ENCODE measurements around the gene PRR23E. TPM values are rescaled to one million over a fixed set of nuclear protein-coding genes. Genes with fewer than 3 reads are reported as not detected.

PRR23E gene
- total RNA-seq, 1 donor from 2014 or later = not detected

DNA sequence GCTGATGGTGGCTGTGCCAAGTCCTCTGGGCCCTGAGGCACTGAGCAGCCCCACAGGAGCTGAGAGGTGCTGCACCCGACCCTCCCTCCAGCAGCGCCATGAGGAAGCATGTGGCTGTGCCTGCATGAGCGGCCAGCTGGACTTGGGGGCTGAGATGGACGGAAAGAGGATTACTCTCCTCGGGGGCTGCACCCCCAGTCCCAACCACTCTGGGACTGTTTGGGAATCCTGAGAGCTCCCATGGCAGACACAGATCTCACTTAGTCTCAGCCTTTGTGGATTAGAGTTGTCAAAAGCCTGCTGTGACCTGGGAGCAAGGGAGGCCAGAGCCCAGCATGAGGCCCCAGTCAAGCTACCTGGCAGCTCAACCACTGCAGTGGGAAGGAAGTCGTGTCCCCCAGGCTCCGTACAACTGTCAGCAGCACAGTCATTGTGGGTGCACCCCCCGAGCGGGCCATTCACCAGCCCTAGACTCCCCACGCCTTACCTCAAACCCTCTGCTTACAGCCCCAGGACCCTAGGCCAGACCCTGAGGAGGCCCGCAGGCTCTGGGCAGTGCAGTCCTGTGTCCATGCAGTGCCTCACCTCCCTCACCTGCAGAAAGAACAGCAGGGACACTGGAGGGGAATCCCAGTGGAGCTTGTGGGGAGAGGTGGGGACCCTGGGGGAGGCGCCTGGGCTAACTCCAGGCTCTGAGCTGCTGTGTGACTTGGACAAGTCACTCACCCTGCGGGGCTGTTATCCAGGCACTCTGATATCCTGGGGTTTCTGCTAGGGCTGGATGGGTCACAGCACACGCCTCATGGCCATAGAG is 17.1 kb downstream of the PRR23E start:
- no peak for DNase-seq

DNA sequence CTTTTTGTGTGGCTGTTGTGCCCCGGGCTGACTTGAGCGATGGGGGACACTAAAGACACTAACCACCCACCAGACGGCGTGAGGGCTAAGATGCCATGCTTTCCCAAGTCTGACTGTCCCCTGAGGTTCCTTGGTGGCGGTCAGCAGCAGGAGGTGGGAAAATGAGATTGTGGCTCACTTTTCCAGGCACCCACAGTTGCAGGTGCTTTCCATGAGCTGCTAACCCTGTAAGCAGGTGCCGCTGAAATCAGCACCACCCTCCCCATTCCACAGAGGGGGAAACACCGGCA is 17.7 kb downstream of the PRR23E start:
- no peak for DNase-seq

DNA sequence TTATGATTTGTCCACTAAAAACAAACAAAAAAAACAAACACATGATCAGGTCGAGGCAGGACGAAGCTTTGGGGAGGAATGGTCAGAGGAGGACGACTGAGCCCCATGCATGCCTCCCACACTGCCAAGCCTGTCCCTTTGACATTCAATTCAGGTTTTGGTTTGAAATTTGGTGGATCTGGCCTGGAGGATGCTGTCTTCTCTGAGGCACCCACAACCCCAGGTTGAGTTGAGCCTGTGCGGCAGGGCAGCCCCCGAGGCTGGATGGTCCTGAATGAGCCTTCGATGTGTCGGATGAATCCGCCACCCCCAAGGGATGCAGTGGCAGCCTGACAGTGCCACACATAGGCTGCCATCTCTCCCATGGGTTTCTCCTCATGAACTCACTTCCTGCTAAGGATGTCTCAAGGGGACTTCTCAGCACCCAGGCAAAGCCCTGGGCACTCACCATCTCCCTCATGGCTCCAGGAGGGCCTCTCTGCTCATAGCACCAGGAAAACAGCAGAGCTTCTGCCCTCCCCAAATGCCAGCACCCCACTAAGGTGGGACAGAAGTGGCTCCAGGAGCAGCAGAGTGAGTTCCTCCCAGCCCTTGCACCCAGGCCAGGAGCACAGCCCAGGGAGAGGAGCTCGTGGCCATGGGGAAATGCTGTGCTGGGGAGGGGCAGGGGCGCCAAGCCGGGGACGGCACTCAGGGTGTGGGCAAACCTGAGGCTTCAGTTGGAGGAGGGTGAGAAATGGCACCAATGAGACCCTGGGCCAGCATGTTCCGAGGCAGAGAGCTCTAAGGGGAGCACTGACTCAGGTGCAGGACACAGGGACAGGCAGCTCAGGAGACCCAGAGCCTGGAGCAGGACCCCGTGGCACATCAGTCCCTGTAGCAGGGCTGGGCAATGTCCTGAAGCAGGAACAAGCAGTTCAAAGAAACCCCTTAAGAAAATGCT is 18.5 kb downstream of the PRR23E start:
- DNase-seq = no peak

DNA sequence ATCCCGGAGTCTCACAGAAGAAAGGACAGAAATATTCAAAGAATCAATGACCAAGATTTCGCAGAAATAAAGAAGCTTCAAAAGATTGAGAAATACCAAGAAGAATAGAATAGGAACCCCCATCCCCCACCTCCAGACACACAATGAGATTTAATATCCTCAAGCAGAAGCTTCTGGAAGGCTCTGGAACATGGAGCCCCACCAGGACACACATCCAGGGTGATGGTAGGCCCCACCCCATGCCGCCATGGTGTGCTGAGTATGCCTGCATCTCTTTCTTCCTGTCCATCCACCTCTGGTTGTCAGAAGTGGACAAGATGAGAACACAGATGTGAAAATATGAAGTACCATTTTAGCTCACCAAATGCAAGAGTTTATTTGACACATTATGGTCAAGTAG is 19.3 kb downstream of the PRR23E start:
- DNase-seq = no peak

DNA sequence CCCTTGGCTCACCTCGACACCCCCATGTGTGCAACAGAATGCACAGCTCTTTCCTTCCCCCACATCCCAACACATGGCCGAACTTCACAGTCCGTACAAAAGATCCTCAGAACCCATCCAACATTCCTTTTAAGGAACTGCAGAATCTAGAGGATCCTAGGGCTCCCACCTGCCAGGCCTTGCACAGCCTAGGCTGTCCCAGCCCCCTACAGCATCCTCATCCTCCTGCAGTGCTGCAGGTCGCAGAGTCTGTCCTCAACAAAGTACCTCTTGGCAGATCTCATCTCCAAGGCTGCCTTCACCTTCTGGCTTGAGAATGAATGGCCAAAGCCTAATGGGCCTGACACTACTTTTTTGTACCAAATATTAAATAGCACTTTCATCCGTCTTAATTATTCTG is 19.8 kb downstream of the PRR23E start:
- DNase-seq = no peak

DNA sequence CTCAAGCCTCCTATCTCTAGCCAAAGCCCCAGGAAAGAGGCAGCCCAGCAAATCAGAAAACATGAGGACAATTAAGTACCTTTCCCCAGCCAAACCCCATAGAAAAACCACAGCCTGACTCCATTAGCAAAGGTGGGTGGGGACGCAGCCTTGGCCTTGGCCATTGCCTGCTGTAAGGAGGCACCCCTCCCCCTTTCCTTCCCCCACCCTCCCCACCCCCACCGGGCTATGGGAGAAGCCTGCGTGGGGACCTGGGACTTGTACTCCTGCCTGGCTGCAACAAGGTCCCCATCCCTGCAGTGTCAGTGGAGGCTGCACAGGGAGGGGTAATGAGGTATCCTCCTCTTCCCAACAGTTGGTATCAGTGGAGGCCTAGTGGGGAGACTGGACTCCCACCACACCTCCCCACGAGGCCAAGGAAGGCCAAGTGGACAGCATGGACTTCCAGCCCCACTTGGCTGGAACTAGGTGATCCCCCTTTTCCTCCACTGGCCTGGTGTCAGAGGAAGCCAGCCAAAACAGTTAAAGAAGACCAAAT is 20.5 kb downstream of the PRR23E start:
- no peak for DNase-seq

DNA sequence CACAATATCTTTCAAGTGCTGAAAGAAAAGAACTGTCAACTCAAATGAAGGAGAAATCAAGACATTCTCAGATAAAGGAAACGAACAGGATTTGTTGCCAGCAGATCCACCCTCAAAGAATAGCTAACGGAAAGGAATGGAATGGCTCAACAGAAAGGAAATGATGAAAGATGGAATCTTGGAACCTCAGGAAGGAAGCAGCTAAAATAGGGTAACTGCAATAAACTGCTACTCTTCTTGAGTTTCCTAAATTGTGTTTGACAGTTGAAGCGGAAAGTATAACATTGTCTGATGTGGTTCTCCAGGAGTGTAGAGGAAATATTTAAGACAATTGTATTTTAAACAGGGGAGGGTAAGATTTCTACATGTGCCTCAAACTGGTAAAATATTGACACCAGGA is 22.0 kb downstream of the PRR23E start:
- no peak for DNase-seq

DNA sequence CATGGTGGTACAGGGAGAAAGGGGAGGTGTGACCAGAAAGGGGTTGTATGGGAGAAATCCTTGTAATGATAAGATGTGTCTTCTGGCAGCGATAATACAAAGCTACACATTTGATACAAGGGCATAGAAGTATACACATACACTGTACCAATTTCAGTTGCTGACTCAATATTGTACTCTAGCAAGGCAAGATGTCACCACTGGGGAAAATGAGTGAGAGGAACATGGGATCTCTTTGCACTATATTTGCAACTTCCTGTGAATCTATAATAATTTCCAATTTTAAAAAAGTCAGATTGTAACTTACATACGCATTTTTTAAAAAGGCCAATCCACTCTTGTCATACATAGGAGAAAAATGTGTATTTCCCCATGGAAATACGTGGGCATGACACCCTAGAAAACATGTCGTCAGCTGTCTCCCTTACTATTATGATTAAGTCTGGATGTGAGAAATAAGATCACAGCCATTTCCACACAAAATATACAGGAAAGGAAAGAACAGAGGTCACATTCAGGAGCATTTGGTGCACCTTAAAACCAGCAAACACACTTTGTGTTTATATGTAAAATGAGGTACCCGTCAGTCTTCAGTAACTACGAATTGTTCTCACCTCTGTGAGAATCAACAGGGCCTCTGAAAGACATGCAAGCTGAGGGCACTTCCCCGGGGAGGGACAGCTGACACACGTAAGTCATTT is 22.9 kb downstream of the PRR23E start:
- no peak for DNase-seq

DNA sequence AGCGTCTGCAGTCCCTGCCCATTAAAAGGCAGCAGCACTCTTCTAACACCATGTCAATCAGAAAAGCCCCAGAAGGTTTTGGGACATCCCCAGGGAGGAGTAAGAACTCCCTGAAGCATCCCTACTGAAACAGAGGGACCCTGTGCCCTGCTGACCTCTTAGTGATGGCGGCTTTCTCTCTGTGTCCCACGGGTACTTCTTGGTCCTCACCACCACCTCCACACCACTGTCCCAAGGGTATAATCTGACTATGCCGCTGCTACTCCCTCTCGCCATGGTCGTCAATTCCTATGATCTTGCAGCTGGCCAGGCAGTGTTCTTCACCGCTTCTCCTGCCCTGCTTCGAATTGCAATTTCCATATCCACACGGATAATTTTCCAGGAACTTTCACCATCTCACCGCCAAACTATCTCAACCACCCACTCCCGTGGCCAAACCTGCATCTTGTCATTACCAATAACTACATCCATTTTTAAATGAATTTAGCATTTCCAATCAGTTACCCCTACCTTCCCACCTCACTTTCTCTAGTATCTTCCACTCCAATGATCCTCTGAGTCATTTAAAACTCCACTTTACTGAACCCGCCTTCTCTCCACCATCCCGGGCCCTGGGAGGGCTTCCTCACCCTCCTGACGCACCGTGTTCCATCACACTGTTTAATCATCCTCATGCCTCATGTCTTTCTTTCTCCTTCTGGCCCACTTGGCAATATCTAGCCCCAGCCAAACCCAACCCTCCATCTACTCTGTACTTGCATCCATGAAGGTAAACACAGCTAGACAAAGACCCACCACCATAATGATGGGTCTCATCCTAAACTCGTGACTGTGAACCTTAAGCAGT is 23.7 kb downstream of the PRR23E start:
- no peak for DNase-seq

DNA sequence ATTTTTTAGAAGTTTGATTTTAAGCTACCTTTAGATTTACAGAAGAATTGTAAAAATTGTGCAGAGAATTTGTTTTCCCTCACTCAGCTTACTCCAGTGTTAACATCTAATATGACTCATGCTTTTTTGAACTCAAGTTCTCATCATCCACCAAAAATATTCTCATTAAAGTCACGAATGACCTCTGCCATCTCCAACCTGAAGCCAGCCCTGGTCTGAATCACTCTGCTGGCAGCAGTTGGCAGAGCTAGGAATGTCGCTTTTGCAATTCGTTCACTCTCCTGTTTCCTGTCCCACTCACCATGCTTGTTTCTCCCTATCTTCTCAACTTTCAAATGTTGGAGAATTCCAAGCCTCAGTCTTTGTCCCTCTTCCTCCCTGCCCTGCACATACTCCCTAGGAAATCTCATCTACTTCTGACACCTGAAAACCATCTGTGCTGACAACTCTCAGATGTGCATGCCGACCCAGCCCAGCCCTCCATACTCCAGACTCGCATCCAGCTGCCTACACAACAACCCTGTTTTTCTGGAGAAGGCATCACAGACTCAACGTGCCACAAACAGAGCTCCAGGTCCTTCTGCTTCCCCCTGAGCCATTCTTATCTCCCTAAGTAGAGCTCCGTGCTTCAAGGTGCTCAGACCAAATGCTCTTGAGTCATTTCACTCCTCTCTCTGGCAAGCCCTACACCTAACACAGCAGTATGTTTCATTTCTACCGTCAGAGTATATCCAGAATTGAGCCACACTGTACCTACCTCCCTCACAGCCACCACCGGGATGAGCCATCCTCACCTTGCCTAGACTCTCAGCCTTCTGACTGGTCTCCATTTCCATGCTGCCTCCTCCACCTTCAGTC is 24.9 kb downstream of the PRR23E start:
- DNase-seq = no peak

DNA sequence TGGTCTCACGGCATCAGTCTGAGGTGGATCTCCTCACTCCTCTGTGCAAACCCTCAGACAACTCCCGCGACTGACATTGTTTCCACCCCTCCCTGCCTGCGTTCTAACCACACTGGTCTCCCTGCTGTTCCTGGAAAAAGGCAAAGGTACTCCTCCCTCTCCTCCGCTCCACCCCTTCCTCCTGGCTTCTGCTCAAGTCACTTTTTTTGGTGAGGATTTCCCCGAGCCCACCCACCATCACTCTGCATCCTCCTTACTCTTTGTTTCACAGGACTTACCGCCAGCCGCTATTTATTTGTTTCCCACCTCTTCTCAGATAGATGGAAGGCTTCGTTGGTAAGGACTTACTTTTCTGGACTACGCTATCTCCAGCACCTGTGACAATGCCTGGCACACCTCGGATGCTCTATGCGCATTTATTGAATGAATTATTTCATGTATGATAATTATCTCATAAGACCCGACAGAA is 25.6 kb downstream of the PRR23E start:
- no peak for DNase-seq

DNA sequence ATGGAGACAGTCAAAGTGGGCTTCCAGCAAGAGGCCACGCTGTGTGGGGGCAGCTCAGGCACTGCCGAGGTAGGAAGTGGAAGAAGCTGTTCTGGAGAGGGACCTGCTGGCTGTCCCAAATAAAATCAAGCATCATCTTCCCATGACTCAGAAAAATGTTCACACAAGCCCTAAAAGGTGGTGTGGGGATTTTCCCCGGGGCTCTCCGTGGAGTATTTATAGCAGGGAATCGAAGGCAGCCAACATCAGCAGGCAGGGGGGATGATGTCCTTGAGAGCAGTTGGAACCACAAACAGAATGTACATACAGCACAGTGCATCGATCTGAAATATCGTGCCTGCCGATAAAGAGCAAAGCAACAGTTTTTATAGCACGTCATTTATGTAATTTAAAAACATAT is 27.6 kb downstream of the PRR23E start:
- no peak for DNase-seq

DNA sequence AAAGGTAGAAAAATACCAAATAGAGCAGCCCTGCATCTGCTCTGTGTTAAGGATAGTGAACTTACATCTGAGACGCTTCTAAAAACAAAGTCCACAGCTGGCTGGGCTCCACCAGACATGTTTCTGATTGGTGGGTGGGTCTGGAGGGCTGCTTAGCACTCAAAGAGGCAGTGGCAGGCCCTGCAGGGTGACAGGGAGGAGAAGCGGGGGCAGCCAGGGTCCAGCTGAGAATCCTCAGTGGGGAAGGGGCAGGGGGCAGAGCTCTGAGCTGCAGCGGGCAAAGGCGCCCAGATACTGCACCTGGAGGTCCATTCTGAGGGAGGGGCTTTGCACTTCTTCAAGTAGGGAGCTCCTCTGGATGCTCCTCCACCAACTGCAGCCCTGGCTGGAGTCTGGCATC is 28.1 kb downstream of the PRR23E start:
- DNase-seq = no peak

DNA sequence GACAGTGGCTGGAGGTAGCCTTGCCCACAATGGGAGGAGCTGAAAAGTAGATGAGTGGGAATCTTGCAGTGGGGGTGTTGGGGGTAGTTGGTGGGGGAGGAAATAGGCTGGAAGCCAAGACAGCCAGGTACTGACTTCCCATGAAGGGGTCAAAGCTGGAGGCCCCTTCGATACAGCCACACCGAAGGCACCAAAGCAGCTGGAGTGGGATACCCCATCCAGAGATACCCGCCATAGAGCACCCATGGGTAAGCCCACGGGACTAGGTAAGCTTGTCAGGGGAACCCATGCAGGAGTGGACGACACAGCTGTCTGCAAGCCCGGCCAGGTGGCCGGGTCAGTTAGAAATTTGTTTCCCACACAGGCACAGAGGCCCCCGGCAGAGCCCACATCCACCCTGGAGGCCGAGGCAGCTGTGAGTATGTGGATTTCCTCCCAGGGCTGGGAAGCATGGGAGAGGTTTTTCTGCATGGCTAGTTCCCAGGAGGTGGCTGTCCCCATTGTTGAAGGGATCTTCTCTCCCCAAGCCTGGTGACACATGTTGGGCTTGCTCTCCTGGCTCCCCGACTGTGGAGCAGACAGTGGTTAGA is 28.6 kb downstream of the PRR23E start:
- no peak for DNase-seq

DNA sequence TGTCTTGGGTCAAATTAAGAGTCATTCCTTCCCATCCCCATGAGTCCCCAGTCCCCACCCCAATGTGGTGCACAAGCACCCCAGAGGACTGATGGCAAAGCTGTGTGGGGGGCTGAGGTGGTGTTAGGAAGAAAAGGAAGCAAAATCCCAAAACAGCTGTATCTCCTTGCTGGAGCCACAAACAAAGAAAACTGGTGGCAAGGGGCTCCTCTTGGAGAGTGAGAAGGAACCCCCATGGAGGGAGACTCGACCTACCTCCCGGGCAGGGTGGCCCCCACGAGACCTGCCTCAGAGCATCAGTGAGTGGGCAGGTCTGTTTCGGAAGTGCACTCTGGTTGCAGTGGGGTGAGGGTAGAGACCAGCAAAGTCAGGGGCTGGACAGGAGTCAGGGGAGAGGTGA is 29.2 kb downstream of the PRR23E start:
- DNase-seq = no peak

DNA sequence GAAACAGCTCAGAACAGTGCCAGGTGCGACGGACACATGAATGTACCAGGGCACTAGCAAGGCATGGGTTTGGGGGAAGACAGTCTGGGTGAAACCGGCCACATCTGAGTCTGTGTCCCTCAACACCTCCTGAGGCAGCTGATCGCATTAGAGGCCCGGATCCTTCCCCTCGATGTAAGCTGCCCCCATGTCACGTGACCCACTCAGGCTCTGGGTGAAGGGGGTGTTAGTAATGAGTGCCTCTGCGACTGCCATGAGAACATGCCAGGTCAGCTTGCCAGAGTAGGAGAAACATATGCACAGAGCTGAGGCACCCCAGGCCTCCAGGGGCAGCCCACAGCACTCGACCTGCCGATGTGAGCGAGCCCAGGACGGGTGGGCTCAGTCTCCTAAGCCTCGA is 29.7 kb downstream of the PRR23E start:
- no peak for DNase-seq

DNA sequence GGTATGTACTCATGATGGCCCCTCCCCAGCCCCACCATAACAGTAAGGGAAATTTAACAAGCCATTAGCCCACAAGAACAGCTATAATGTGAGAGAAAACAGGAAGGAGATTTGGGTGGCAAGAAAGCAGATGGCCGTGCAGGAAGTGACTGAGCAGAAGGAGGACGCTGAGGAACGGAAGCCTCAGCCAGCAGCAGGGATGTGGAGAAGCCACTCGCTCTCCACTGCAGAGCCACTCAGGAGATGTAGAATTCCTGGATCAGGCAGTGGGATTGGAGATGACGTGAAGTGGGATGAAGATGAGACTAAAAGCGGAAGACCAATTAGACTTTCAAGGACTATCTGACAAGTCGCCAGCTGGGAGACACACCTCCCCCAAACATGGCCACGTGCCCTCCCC is 31.2 kb downstream of the PRR23E start:
- no peak for DNase-seq

DNA sequence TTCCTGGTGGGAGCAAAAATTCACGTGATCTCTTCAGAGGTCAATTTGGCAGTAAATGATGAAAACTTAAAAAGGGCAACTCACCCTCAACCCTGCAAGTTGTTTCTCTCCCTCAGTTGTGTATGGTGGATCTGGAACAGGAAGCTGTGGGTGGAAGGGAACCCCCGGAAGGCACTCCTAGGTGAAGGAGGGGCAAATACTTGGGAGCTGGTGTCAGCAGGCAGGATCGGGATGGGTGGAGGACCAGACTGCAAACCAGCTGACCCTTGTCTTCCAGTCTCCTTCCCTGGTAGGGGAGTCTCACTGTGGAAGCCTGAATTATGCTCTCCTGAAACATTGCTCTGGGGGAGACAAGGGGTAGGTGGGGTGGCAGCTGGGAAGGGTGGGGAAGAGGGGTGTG is 33.5 kb downstream of the PRR23E start:
- no peak for DNase-seq

DNA sequence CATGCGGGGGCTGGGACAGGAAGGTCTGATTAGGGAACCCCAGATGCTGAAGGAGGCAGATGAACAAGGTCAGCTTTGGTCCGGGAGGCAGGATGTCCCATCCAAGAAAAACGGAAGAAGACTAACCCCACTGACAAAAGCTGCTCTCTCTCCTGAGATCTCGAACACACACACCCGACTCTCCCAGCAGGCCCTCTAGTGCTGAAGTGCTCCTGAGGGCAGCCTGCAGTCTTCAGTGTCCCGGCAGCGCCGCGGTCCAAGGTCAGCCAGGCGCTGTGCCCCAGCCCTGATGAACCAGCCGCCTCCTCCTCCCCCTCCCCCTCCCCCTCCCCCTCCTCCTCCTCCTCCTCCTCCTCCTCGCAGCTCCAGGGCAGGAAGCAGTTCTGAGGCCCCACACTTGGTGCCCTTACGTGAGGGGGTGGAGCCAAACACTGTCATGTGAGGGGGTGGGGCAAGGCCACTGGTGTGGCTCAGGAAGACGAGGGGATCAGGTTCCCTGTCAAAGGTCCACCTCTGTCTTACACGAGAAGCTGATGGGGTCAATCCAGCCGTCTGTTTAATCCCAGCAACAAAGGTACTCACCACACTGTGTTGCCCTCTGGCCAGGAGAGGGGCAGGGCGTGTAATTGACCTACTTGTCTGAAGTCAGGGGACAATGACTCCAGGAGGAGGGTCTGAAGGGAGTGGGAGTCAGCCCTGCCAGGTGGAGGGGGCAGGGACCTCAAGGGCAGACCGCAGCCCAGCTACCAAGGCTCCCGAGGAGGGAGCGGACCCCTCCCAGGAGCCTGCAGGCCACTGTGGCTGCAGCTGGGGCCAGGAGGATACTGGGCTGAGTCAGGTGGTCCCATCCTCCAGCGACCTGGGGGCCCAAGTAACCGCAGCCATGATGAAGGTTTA is 34.3 kb downstream of the PRR23E start:
- no peak for DNase-seq

DNA sequence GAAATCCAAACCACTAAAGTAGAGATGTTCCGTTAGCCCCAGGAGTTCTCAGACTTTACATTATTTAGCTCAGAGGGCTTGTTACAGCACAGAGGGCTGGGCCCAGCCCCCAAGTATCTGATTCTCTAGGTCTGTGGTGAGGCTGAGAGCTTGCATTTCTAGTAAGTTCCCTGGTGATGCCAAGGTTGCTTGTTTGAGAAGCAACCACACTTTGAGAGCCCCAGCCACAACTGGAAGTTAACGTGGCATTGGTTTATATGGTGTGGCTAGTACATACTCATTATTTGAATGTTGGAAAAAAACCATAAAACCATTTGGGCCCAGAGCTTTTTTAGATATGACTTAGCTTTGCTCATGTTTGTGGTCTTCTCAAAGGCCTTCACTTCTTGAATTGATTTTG is 35.9 kb downstream of the PRR23E start:
- DNase-seq = no peak
